ENCODE data around the gene SAMM50. TPM values are rescaled to one million over a fixed set of nuclear protein-coding genes. Genes with fewer than 3 reads are reported as not detected.

Gene SAMM50
- total and polyA plus RNA-seq, 10 donors = 17.8 to 35.5 (median 28.0) TPM

- peak overlapping the region; percentile 47 to 84 (median 70) for H3K27ac ChIP-seq
- H3K9me3 ChIP-seq = no peaks in the 10 kb centered on the region
- H3K4me3 ChIP-seq = peak overlapping the region; percentile 12 to 70 (median 39)
- peaks cover 14 to 56% (median 29%) of the 10 kb centered on the region in 6 donors for H3K4me1 ChIP-seq
- peak; percentile 94 for DNase-seq
- H3K36me3 ChIP-seq = peaks cover 0 to 80% (median 34%) of the 10 kb centered on the region in 6 donors
- WGBS, 5 donors = 53 to 64% (median 58%) methylated on average over 45 of the region's 45 CpGs
- no peaks in the 10 kb centered on the region for H3K27me3 ChIP-seq (replicated peaks in 1 of 7)
- TF ChIP-seq CTCF (IDR thresholded peaks at IDR 0.05 in 8 of 11, conservative IDR thresholded peaks at IDR 0.05 in 3 of 11) (no peak), POLR2A (IDR thresholded peaks at IDR 0.05) (no peak), POLR2AphosphoS5 (IDR thresholded peaks at IDR 0.05) (peak; percentile 66 to 79 (median 78))
- intact Hi-C loops (cut with DNase I; ENCODE audit: low total_unique reads) = no loop called here
These were observed 41.1 kb downstream of the SAMM50 start for GRCh38 chr22:43996170-43996980.

GRCh38 chr22:43996981-43997265 lies 41.7 kb downstream of the SAMM50 start:
- intact Hi-C loops (cut with DNase I; ENCODE audit: low total_unique reads) = no loop called here
- DNase-seq = no peak
- Histone ChIP-seq H3K9me3 (no peaks in the 10 kb centered on the region), H3K36me3 (peaks cover 0 to 75% (median 28%) of the 10 kb centered on the region in 6 donors), H3K4me3 (peak overlapping the region in 1 of 8 donors; percentile 70), H3K4me1 (peaks cover 14 to 56% (median 29%) of the 10 kb centered on the region in 6 donors), H3K27ac (peak overlapping the region in 4 of 8 donors; percentile 63 to 84 (median 81)), H3K27me3 (replicated peaks in 1 of 7) (no peaks in the 10 kb centered on the region)
- 90 to 94% (median 93%) methylated on average over 8 of the region's 8 CpGs for WGBS, 5 donors
- TF ChIP-seq POLR2AphosphoS5 (IDR thresholded peaks at IDR 0.05) (no peak), POLR2A (IDR thresholded peaks at IDR 0.05) (no peak), CTCF (IDR thresholded peaks at IDR 0.05 in 8 of 11, conservative IDR thresholded peaks at IDR 0.05 in 3 of 11) (no peak)

- Histone ChIP-seq H3K27me3 (replicated peaks in 1 of 7) (no peaks in the 10 kb centered on the region), H3K36me3 (peaks cover 0 to 56% (median 16%) of the 10 kb centered on the region in 6 donors), H3K27ac (no peak overlapping the region), H3K9me3 (no peaks in the 10 kb centered on the region), H3K4me3 (no peak overlapping the region), H3K4me1 (peaks cover 8 to 45% (median 22%) of the 10 kb centered on the region in 6 donors)
- intact Hi-C loops (cut with DNase I; ENCODE audit: low total_unique reads) = no loop called here
- DNase-seq = no peak
- 88 to 92% (median 91%) methylated on average over 15 of the region's 15 CpGs for WGBS, 5 donors
- TF ChIP-seq POLR2AphosphoS5 (IDR thresholded peaks at IDR 0.05) = no peak
- TF ChIP-seq POLR2A (IDR thresholded peaks at IDR 0.05) = no peak
- TF ChIP-seq CTCF (IDR thresholded peaks at IDR 0.05 in 8 of 11, conservative IDR thresholded peaks at IDR 0.05 in 3 of 11) = no peak
These were observed 43.5 kb downstream of the SAMM50 start for GRCh38 chr22:43998679-43999264.

GRCh38 chr22:43999378-43999777 lies 44.1 kb downstream of the SAMM50 start:
- no peaks in the 10 kb centered on the region for H3K9me3 ChIP-seq
- no peak overlapping the region for H3K27ac ChIP-seq
- 87 to 98% (median 97%) methylated on average over 3 of the region's 3 CpGs for WGBS, 5 donors
- TF ChIP-seq POLR2AphosphoS5 (IDR thresholded peaks at IDR 0.05) = no peak
- no peak for TF ChIP-seq POLR2A (IDR thresholded peaks at IDR 0.05)
- TF ChIP-seq CTCF (IDR thresholded peaks at IDR 0.05 in 8 of 11, conservative IDR thresholded peaks at IDR 0.05 in 3 of 11) = no peak
- H3K4me1 ChIP-seq = peaks cover 8 to 39% (median 22%) of the 10 kb centered on the region in 6 donors
- peaks cover 0 to 50% (median 13%) of the 10 kb centered on the region in 6 donors for H3K36me3 ChIP-seq
- no peak for DNase-seq
- H3K27me3 ChIP-seq (replicated peaks in 1 of 7) = no peaks in the 10 kb centered on the region
- intact Hi-C loops (cut with DNase I; ENCODE audit: low total_unique reads) = no loop called here
- H3K4me3 ChIP-seq = no peak overlapping the region
